Central memory CD4-positive, alpha-beta T cell (primary cell): ENCODE data around the gene DHRS12.

Experiments used
- DNase-seq: peaks from one replicate; pipeline ENCODE4 v3.0.0; 2022
- total RNA-seq, 3 experiments: gene quantifications; one replicate each; lab custom pipeline; 2026; lab: John Stamatoyannopoulos, UW

The DHRS12 gene, protein sequence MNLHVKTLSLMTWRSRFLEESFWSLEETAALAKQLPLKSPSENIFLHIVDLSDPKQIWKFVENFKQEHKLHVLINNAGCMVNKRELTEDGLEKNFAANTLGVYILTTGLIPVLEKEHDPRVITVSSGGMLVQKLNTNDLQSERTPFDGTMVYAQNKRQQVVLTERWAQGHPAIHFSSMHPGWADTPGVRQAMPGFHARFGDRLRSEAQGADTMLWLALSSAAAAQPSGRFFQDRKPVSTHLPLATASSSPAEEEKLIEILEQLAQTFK
- total RNA-seq, result 1.4 to 14.3 (median 7.7) reads per million in 3 experiments

DNA sequence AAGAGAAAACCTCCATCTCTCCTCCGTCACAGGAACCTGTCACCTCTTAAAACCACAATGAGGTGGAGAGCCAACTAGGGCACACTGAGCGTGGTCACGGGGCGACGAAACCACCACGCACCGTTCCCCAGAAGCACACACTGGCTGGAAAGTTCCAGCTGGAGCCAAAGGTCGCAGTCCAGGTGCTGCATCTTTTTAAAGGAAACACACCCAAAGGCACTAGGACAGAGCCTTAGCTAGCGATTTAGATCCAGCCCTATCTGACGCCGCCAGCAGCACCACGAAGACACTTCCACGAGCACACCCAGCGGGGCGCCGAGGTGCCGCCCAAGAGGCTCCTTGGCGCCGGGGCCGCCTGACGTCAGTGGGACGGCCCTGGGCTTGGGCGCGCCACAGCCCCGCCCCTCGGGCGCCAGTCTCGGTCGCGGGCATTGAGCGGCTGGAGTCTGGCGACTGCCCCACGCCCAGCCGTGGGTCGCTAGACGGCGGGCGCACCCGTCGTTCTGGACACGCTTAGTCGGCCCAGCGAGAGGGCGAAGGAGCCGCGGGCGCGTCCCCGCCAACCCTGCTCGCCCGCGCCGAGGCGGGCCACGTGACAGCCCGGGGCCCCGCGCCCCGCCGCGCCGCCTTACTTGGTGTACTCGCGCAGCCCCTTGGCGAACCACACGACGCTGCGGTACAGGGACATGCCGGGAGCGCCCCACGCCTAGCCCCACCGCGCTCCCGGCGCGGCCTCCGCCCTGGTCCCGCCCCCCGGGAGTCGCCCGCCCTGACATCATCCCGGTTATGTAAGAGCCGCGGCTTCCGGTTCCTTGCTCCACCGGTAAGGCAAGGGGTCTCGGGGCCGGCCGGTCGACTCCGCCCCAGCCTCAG, at the start of gene DHRS12:
DHRS12 (minus strand) TSS at position 742 of the 873 bp plus-strand sequence. CDS start 4,504 bp downstream, outside the sequence.
- DNase-seq, result peak; percentile 95

GRCh38 chr13:51849145-51850101, 45.5 kb upstream of the DHRS12 start:
- no peak for DNase-seq

DNA sequence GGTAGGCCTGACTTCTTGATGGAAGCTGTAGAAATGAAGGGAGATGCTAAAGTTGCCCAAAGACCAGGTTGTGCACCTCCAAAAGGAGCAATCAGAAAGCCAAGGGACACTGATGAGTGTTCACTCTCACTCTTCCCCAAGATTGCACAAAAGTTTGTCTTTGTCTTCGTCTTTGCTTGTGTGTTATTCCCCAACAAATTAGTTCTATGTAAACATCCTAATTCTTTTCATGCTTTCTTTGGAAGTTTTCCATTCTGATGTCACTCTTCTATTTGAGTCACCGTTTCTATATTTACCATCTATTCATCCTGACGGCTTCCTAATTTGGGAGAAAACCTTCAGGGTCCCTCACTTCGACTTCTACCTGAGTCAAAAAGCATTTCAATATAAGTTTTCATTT, 44.7 kb upstream of the DHRS12 start:
- no peak for DNase-seq

DNA sequence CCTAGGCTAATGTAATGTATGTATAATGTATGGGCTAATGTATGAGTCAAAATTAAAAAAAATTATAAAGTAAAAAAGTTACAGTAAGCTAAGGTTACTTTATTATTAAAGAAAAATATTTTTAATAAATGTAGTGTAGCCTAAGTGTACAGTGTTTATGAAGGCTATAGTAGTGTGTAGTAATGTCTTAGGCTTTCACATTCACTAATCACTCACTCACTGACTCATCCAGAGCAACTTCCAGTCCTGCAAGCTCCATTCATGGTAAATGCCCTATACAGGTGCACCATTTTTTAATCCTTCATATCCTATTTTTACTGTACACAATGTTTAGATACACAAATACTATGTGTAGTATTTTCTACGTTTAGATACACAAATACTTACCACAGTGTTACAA, 42.8 kb upstream of the DHRS12 start:
- DNase-seq, result no peak

DNA sequence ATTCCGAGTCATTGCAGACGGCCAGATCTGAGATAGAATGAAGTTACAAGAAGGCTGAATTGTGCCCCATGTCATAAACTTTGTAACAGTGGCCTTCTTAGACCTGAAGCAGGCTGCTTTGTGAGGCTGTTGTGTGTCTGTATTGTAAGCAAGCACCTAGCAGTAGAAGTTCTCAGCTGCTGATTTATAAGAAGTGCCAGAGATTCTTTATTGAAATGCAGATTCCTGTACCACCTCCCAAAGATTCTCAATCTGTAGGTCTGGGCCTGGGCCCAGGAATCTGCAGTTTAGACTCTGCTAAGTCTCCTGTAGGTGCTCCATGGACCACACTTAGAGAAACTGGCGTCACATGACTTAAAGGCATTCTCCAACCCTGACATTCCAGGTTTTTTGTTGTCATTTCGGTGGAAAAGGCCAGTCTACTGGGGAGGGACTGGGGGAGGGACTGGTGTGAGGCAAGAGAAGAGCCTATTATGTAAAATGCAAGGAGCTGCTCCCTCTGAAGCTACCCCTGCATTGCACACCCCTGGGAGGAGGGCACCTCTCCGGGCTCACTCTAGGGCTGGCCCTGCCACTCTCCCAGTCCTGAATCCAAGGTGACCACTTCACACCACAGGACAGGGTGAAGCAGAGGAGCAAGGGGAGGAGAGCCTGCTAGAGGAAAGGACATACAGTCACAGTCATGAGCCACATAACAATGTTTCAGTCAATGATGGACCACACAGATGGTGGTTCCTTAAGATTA, 41.8 kb upstream of the DHRS12 start:
- no peak for DNase-seq

- peak; percentile 31 for DNase-seq
These were observed 41.1 kb upstream of the DHRS12 start, which contains the start of gene TMEM272 for GRCh38 chr13:51844862-51845573. Gene TMEM272 (minus strand): TSS chr13:51845177. CDS start chr13:51838530, 6,647 bp downstream.

DNA sequence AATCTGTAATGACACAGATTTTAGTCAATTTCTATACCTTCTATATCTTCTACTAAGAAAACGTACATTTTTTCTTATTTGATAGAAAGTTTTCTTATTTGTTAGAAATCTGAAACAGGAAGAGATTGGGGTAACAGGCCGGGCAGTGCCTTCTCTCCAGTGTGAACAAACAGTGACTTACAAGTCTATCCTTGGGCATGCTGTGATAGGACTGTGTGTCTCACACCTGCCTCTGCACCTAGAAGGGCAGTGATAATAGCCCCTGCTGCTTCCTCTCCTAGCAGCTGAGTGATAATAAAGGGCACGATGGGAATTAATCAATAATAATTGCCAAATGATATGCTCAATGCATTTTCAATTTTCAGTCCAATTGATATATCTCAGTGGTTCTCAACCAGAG, 39.6 kb upstream of the DHRS12 start:
- no peak for DNase-seq

DNA sequence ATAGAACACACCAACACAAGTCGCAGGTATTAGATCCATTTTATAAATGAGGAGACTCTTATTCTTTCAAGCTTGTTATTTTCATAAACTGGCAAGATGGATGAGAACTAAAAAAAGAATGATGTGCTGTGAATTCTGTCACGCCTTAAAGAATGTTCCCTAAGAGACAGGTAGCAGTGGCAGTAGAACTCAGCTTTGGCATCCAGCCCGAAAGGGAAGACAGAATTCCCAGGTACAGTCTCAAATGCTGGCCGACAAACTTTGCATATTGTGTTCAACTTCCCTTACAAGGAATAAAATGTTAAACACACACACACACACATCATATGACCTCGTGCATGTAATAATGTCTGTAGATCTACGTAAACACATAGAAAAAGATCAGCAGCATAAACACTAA, 37.8 kb upstream of the DHRS12 start:
- no peak for DNase-seq

GRCh38 chr13:51840917-51841316, 37.0 kb upstream of the DHRS12 start:
- DNase-seq, result no peak

DNA sequence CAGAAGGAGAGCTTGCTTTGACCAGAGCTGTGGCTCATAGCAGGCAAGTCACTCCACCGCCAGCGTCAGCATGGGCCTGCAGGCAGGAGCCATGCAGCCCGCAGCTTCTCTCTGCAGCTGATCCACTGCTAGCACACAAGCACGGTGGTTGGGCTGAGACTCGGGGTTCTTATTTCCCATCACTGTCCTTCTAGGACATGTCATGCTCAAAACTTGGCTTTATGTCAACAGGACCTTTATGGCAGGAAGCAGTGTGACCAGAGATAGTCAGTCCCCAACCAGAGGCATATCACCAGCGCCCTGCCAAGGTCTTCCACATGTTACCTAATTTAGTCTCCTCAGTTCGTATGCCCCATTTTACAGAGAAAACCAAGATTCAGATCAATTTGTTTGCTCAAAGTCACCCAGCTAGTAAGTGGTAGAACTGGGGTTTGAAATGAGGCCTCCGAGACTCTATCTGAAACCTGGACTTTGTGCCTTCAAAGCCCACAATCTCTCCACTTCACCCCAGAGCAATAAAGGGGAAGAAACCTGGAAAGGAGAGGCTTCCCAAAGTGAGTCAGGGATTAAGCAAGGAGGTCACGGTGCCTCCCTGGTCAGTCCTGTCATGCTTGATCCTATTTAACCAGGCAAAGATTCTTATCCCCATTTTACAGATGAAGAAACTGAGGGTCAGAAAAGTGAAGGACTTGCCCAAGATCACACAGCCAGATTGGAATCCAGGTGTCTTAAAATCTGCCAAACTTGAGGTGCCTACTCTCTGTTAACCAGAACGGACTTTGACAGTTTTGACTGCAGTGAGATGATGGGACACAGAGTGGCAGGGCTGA, 36.0 kb upstream of the DHRS12 start:
- no peak for DNase-seq

GRCh38 chr13:51838240-51838846, 34.4 kb upstream of the DHRS12 start:
- DNase-seq, result no peak

GRCh38 chr13:51837016-51837415, 33.1 kb upstream of the DHRS12 start:
- no peak for DNase-seq

- no peak for DNase-seq
These were observed 30.7 kb upstream of the DHRS12 start for GRCh38 chr13:51834581-51835171.

DNA sequence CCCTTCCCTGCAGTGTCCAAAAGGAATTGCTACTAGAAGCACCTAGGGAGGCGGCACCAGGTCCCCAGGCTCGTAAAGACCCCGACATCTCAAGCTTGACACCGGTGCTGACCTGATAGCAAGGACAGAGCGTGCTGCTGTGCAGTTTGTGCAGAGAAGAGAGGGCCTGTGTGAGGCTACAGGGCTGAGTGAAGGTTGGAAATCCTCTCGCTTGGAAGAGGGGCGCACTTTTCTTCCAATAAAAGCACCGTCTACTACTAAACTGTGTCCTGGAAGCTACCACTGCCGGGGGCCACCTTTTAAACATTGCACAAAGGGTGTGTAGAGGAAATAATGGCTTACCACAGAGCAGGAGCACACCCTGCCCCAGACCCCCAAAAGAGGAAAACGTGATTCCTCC, 30.0 kb upstream of the DHRS12 start:
- DNase-seq, result no peak

GRCh38 chr13:51832471-51833152, 28.6 kb upstream of the DHRS12 start:
- DNase-seq, result peak; percentile 69

DNA sequence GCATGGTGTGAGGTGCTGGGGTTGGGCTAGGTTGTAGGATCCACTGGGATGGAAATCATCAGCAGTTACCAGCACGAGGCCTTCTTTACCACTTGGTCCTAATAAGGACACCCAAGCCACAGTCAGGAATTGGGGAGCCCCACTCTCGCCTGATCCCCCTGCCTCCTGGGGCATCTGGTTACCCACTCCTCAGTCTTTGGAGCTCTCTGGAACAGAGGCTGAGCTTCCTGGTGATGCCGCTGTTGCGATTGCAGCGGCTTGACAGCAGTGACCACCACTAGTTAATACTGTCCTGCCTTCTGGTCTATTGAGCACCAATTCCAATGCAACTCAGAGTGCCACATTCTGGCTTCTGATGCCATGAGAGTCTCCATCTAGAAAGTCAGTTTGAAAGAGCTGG, 27.6 kb upstream of the DHRS12 start:
- no peak for DNase-seq

- DNase-seq, result no peak
These were observed 25.6 kb upstream of the DHRS12 start for GRCh38 chr13:51829568-51829899.

GRCh38 chr13:51828730-51829567, 25.0 kb upstream of the DHRS12 start:
- no peak for DNase-seq
